B cell (primary cell): ENCODE data around the gene PLIN5. TPM values are rescaled to one million over a fixed set of nuclear protein-coding genes. Genes with fewer than 3 reads are reported as not detected.

Source experiments
- ATAC-seq: fragments of 200-7000 bp; cut with Tn5 transposase; one replicate; pipeline ENCODE4 v1.10.0; 2021; ENCODE audit warnings: low read depth, mild to moderate bottlenecking, moderate number of reproducible peaks, moderate library complexity
- CTCF ChIA-PET: fragments of 350-600 bp; sonication (Branson Sonifier 250); formaldehyde crosslinking; loops from one replicate; lab custom pipeline; 2021; ENCODE audit warnings: antibody characterized with exemption, inconsistent platforms; lab: Charles Lee
- POLR2A ChIA-PET: fragments of 350-600 bp; sonication (Branson Sonifier 250); formaldehyde crosslinking; loops from one replicate; lab custom pipeline; 2021; ENCODE audit warnings: antibody characterized with exemption; lab: Charles Lee
- DNase-seq: peaks from one replicate; pipeline ENCODE4 v3.0.0; 2013
- H2AFZ ChIP-seq: 2 replicates; pipeline ENCODE4 v1.6.1; 2012; ENCODE audit warnings: mild to moderate bottlenecking, low read depth, low read length; ENCODE audit not compliant: insufficient read depth, poor library complexity, severe bottlenecking
- H3K27ac ChIP-seq, 2 donors: 1 replicate in 1 of 2; 2 replicates in 1 of 2; pipeline ENCODE4 v1.5.1; 2012 to 2013; ENCODE audit warnings: low read length in 2 of 2, mild to moderate bottlenecking in 2 of 2, moderate library complexity in 1 of 2
- H3K27me3 ChIP-seq, 4 experiments: fragments of 200-600 bp in 1 of 4; sonication (generic) in 1 of 4; replicated peaks in 1 of 4; 1 replicate in 2 of 4; 2 replicates in 2 of 4; pipeline versions ENCODE4 v1.6.1 to v1.7.0; 2013 to 2016; ENCODE audit warnings: low read length in 3 of 4, mild to moderate bottlenecking in 2 of 4, mixed read lengths in 1 of 4, moderate library complexity in 1 of 4; ENCODE audit not compliant: insufficient read depth in 4 of 4, control insufficient read depth in 3 of 4; ENCODE audit errors: control extremely low read depth in 1 of 4
- H3K36me3 ChIP-seq, 2 experiments: replicated peaks in 1 of 2; 1 replicate in 1 of 2; 2 replicates in 1 of 2; pipeline versions ENCODE4 v1.6.1 to v1.7.1; 2013; ENCODE audit warnings: low read length in 1 of 2; ENCODE audit not compliant: insufficient read depth in 2 of 2, control insufficient read depth in 1 of 2; ENCODE audit errors: control extremely low read depth in 1 of 2, extremely low read depth in 1 of 2
- H3K4me1 ChIP-seq, 2 donors: fragments of 200-600 bp in 1 of 2; sonication (generic) in 1 of 2; 1 replicate in 1 of 2; 2 replicates in 1 of 2; pipeline versions ENCODE4 v1.5.1 to v1.6.1; 2013 to 2017; ENCODE audit warnings: low read length in 2 of 2; ENCODE audit not compliant: control insufficient read depth in 2 of 2, insufficient read depth in 2 of 2
- H3K4me2 ChIP-seq: replicated peaks from 2 replicates; pipeline ENCODE3; 2012; ENCODE audit warnings: mild to moderate bottlenecking, low read depth, low read length; ENCODE audit not compliant: poor library complexity, severe bottlenecking
- H3K4me3 ChIP-seq, 5 experiments: fragments of 200-600 bp in 1 of 5; sonication (generic) in 1 of 5; 1 replicate in 3 of 5; 2 replicates in 2 of 5; pipeline versions ENCODE4 v1.5.1 to v1.7.0; 2011 to 2016; ENCODE audit warnings: low read length in 4 of 5, mild to moderate bottlenecking in 4 of 5, low read depth in 2 of 5, control low read depth in 1 of 5, moderate library complexity in 1 of 5; ENCODE audit not compliant: insufficient read depth in 1 of 5; ENCODE audit errors: control extremely low read depth in 1 of 5, extremely low read depth in 1 of 5
- H3K79me2 ChIP-seq: fragments of 200-600 bp; sonication (generic); one replicate; pipeline ENCODE4 v1.6.0; 2016; ENCODE audit warnings: low read length; ENCODE audit not compliant: control insufficient read depth, insufficient read depth
- H3K9ac ChIP-seq: fragments of 200-600 bp; sonication (generic); 2 replicates; pipeline ENCODE4 v1.6.1; 2017; ENCODE audit warnings: mild to moderate bottlenecking, low read length, moderate library complexity
- H3K9me3 ChIP-seq, 3 donors: one replicate each; pipeline versions ENCODE4 v1.6.1 to v1.7.1; 2013; ENCODE audit warnings: low read length in 2 of 3; ENCODE audit not compliant: control insufficient read depth in 2 of 3, insufficient read depth in 1 of 3; ENCODE audit errors: control extremely low read depth in 1 of 3
- H4K20me1 ChIP-seq: 2 replicates; pipeline ENCODE4 v1.6.0; 2012; ENCODE audit warnings: mild to moderate bottlenecking, low read length; ENCODE audit not compliant: insufficient read depth, control insufficient read depth, poor library complexity, severe bottlenecking
- H3K27ac Mint-ChIP-seq: one replicate; pipeline ENCODE4 v1.8.0; 2021; ENCODE audit warnings: mixed read lengths
- H3K27me3 Mint-ChIP-seq: one replicate; pipeline ENCODE4 v1.8.0; 2021; ENCODE audit warnings: mixed read lengths
- H3K4me1 Mint-ChIP-seq: one replicate; pipeline ENCODE4 v1.8.0; 2021; ENCODE audit warnings: mixed read lengths
- H3K4me3 Mint-ChIP-seq: one replicate; pipeline ENCODE4 v1.8.0; 2021; ENCODE audit warnings: mixed read lengths
- H3K9me3 Mint-ChIP-seq: one replicate; pipeline ENCODE4 v1.8.0; 2022; ENCODE audit warnings: mixed read lengths; ENCODE audit not compliant: insufficient read depth
- EZH2 ChIP-seq: IDR thresholded peaks from 2 replicates; pipeline ENCODE4 v1.6.1; 2012; ENCODE audit warnings: borderline replicate concordance, low read depth, mild to moderate bottlenecking, moderate library complexity, low read length; ENCODE audit not compliant: insufficient read depth, poor library complexity, severe bottlenecking
- WGBS: methylation state at CpG from one replicate; pipeline ENCODE4 v1.1.5; 2013; ENCODE audit warnings: missing lambda C conversion rate; ENCODE audit not compliant: insufficient coverage; 5-methylcytosine and 5-hydroxymethylcytosine counted together
- intact Hi-C: fragments of 100-400 bp; cut with micrococcal nuclease; formaldehyde crosslinking; loops from one replicate; pipeline ENCODE4 v1.10.0; 2022
- polyA plus RNA-seq: library from polyadenylated mRNA; depleted of rRNA; stranded (reverse); fragments of >200 nt; gene quantifications from 2 replicates; pipeline ENCODE4 v1.2.3, GENCODE V29; 2012
- total RNA-seq, 2 donors: library from RNA; stranded (reverse); fragments of 120-200 nt in 1 of 2; gene quantifications; 1 replicate in 1 of 2; 2 replicates in 1 of 2; pipeline versions ENCODE4 v1.2.3 to v1.2.4, GENCODE V29; 2013 to 2022
- TF ChIP-seq, protein P1 (sequence below): fragments of 200-600 bp; IDR thresholded peaks from one replicate; pipeline ENCODE4 v1.8.0; 2022; ENCODE audit warnings: antibody characterized with exemption, mild to moderate bottlenecking

Gene PLIN5
- total and polyA plus RNA-seq, 2 donors (not counting 1 experiment from before 2014, with no cell fraction given), result 0.15 to 0.27 TPM

DNA sequence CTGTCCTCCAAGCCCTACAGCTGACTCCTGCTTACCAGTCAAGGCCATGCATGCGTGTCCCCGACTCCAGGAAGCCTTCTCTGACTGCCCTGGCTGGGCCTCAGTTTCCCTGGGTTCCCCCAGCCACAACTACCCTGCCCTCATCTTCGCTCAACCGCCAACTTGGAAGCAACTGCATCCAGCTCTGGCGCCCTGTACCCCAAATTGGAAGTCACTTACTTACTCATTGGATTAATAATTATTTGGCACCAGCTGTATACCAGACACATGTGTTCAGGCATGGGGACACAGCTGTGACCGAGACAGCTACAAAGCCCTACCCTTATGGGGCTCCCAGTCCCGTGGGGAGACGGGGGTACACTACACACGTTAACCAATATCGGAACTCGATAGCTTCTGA is 35.4 kb upstream of the PLIN5 start:
- Mint-ChIP-seq H3K4me3 (no peak overlapping the region), H3K27me3 (peaks cover 14% of the 10 kb centered on the region), H3K4me1 (no peaks in the 10 kb centered on the region), H3K27ac (no peak overlapping the region), H3K9me3 (no peaks in the 10 kb centered on the region)
- CTCF ChIA-PET, result interaction anchor here (1.0 to 1.5 kb wide), 5 partner anchors 17 to 66 kb away, joined by 3 to 6 read pairs (median 4); no protein-coding TSS in a partner anchor
- H3K4me2 ChIP-seq, result no peak overlapping the region
- H2AFZ ChIP-seq, result no peak overlapping the region
- 86% methylated on average over 10 of the region's 11 CpGs for WGBS
- no peaks in the 10 kb centered on the region for H3K36me3 ChIP-seq
- intact Hi-C loops, result no loop called here
- DNase-seq (no peak), ATAC-seq (no peak)
- no peaks in the 10 kb centered on the region for H3K79me2 ChIP-seq
- H4K20me1 ChIP-seq, result no peaks in the 10 kb centered on the region
- peaks cover 0 to 4% (median 0%) of the 10 kb centered on the region in 3 donors for H3K9me3 ChIP-seq
- H3K9ac ChIP-seq, result no peak overlapping the region
- H3K4me1 ChIP-seq, result no peaks in the 10 kb centered on the region
- H3K27me3 ChIP-seq, result peaks cover 0 to 14% (median 4%) of the 10 kb centered on the region in 4 experiments
- no peak for TF ChIP-seq EZH2
- TF ChIP-seq, protein P1, sequence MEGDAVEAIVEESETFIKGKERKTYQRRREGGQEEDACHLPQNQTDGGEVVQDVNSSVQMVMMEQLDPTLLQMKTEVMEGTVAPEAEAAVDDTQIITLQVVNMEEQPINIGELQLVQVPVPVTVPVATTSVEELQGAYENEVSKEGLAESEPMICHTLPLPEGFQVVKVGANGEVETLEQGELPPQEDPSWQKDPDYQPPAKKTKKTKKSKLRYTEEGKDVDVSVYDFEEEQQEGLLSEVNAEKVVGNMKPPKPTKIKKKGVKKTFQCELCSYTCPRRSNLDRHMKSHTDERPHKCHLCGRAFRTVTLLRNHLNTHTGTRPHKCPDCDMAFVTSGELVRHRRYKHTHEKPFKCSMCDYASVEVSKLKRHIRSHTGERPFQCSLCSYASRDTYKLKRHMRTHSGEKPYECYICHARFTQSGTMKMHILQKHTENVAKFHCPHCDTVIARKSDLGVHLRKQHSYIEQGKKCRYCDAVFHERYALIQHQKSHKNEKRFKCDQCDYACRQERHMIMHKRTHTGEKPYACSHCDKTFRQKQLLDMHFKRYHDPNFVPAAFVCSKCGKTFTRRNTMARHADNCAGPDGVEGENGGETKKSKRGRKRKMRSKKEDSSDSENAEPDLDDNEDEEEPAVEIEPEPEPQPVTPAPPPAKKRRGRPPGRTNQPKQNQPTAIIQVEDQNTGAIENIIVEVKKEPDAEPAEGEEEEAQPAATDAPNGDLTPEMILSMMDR, result no peak
- POLR2A ChIA-PET, result no interaction called here
- no peak overlapping the region for H3K27ac ChIP-seq
- no peak overlapping the region for H3K4me3 ChIP-seq

DNA sequence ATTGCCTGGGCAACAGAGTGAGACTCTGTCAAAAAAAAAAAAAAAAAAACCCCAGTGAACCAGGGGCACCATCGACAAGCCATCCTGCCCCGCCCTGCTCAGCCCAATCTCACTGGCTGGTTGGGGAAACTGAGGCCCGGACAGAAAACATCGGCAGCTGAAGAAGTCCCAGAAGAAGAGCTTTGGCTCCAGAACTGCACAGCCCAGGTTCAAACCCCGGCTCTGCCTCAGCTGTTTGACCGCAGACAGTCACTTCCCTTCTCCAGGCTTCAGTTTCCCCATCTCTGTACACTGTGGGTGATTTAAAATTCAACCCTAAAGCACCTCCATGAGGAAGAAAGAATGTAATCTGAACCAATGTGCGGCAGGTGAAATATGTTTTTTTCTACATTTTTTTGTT is 33.9 kb upstream of the PLIN5 start:
- POLR2A ChIA-PET, result no interaction called here

More for the DNA sequence above, 33.9 kb upstream of the PLIN5 start:
- Mint-ChIP-seq H3K4me3 (no peak overlapping the region), H3K27me3 (peaks cover 9% of the 10 kb centered on the region), H3K9me3 (no peaks in the 10 kb centered on the region), H3K27ac (no peak overlapping the region), H3K4me1 (no peaks in the 10 kb centered on the region)
- peaks cover 0 to 4% (median 0%) of the 10 kb centered on the region in 3 donors for H3K9me3 ChIP-seq
- 73% methylated on average over 4 of the region's 7 CpGs for WGBS
- H4K20me1 ChIP-seq, result no peaks in the 10 kb centered on the region
- DNase-seq (no peak), ATAC-seq (no peak)
- no peak overlapping the region for H3K27ac ChIP-seq
- no peaks in the 10 kb centered on the region for H3K36me3 ChIP-seq
- intact Hi-C loops, result no loop called here
- TF ChIP-seq, protein P1, result no peak
- TF ChIP-seq EZH2, result no peak
- no peaks in the 10 kb centered on the region for H3K4me1 ChIP-seq
- H3K4me2 ChIP-seq, result no peak overlapping the region
- no peaks in the 10 kb centered on the region for H3K79me2 ChIP-seq
- H3K27me3 ChIP-seq, result peaks cover 0 to 8% (median 0%) of the 10 kb centered on the region in 4 experiments
- no peak overlapping the region for H3K9ac ChIP-seq
- CTCF ChIA-PET, result interaction anchor here (0.7 to 2.6 kb wide), 5 partner anchors 8 to 105 kb away, joined by 3 to 24 read pairs (median 7); partner anchors contain the start of gene SEMA6B
- no peak overlapping the region for H2AFZ ChIP-seq
- no peak overlapping the region for H3K4me3 ChIP-seq
